ENCODE measurements around the gene ABCA3. TPM values are rescaled to one million over a fixed set of nuclear protein-coding genes. Genes with fewer than 3 reads are reported as not detected.

Gene ABCA3
- total RNA-seq, 1 experiment from 2014 or later = 6.2 TPM

- BruUV-seq (replicated peaks) = no TSS peak
- no peak for DNase-seq
- CTCF ChIA-PET = no interaction called here
Observed at GRCh38 chr16:2246301-2246885, 94.1 kb downstream of the ABCA3 start.

GRCh38 chr16:2244926-2245795, 95.4 kb downstream of the ABCA3 start:
- Histone ChIP-seq H3K4me2 (no peak overlapping the region), H3K9me3 (ENCODE audit: insufficient read depth, low read depth) (no peaks in the 10 kb centered on the region), H4K20me1 (ENCODE audit: insufficient read depth) (peaks cover 32% of the 10 kb centered on the region), H2AFZ (no peak overlapping the region), H3K36me3 (ENCODE audit: low read depth) (no peaks in the 10 kb centered on the region; the same call in none of the 2 replicates), H3K27me3 (ENCODE audit: insufficient read depth, low read depth) (no peaks in the 10 kb centered on the region), H3K79me2 (ENCODE audit: low read depth) (peaks cover 30% of the 10 kb centered on the region), H3K9me2 (ENCODE audit: insufficient read depth) (no peaks in the 10 kb centered on the region), H3K27ac (no peak overlapping the region), H3K4me3 (no peak overlapping the region), H3F3A (ENCODE audit: insufficient read depth, low read depth) (peaks cover 18% of the 10 kb centered on the region), H3K4me1 (replicated peaks; ENCODE audit: insufficient read depth) (peaks cover 4% of the 10 kb centered on the region; the same call in 1 of the 2 replicates)
- TF ChIP-seq, protein P1, sequence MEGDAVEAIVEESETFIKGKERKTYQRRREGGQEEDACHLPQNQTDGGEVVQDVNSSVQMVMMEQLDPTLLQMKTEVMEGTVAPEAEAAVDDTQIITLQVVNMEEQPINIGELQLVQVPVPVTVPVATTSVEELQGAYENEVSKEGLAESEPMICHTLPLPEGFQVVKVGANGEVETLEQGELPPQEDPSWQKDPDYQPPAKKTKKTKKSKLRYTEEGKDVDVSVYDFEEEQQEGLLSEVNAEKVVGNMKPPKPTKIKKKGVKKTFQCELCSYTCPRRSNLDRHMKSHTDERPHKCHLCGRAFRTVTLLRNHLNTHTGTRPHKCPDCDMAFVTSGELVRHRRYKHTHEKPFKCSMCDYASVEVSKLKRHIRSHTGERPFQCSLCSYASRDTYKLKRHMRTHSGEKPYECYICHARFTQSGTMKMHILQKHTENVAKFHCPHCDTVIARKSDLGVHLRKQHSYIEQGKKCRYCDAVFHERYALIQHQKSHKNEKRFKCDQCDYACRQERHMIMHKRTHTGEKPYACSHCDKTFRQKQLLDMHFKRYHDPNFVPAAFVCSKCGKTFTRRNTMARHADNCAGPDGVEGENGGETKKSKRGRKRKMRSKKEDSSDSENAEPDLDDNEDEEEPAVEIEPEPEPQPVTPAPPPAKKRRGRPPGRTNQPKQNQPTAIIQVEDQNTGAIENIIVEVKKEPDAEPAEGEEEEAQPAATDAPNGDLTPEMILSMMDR (conservative IDR thresholded peaks at IDR 0.05) = no peak
- TF ChIP-seq EZH2 (IDR thresholded peaks at IDR 0.05; ENCODE audit: low read depth) = no peak
- ChIA-PET CTCF (no interaction called here), POLR2A (ENCODE audit: unreplicated experiment) (no interaction called here)
- BruUV-seq (replicated peaks) = no TSS peak
- intact Hi-C loops (cut with micrococcal nuclease; ENCODE audit: unreplicated experiment) = no loop called here
- DNase-seq = no peak

More at GRCh38 chr16:2246301-2246885, 94.1 kb downstream of the ABCA3 start:
- Histone ChIP-seq H4K20me1 (ENCODE audit: insufficient read depth) (peaks cover 32% of the 10 kb centered on the region), H3K4me1 (replicated peaks; ENCODE audit: insufficient read depth) (peaks cover 4% of the 10 kb centered on the region; the same call in 1 of the 2 replicates), H3K27ac (no peak overlapping the region), H3K79me2 (ENCODE audit: low read depth) (peaks cover 36% of the 10 kb centered on the region), H2AFZ (no peak overlapping the region), H3K27me3 (ENCODE audit: insufficient read depth, low read depth) (no peaks in the 10 kb centered on the region), H3K4me3 (no peak overlapping the region), H3K9me3 (ENCODE audit: insufficient read depth, low read depth) (no peaks in the 10 kb centered on the region), H3F3A (ENCODE audit: insufficient read depth, low read depth) (peaks cover 17% of the 10 kb centered on the region; the same call in 1 of the 2 replicates), H3K4me2 (no peak overlapping the region), H3K36me3 (ENCODE audit: low read depth) (no peaks in the 10 kb centered on the region; the same call in none of the 2 replicates), H3K9me2 (ENCODE audit: insufficient read depth) (no peaks in the 10 kb centered on the region)
- no peak for TF ChIP-seq EZH2 (IDR thresholded peaks at IDR 0.05; ENCODE audit: low read depth)
- TF ChIP-seq, protein P1 (conservative IDR thresholded peaks at IDR 0.05) = no peak
- POLR2A ChIA-PET (ENCODE audit: unreplicated experiment) = interaction anchor here (0.6 kb wide), 1 partner anchor 23 kb away, joined by 3 read pairs; no protein-coding TSS in a partner anchor
- intact Hi-C loops (cut with micrococcal nuclease; ENCODE audit: unreplicated experiment) = no loop called here

GRCh38 chr16:2244301-2244700, 96.2 kb downstream of the ABCA3 start:
- Histone ChIP-seq H4K20me1 (ENCODE audit: insufficient read depth) (peaks cover 38% of the 10 kb centered on the region), H3K4me1 (replicated peaks; ENCODE audit: insufficient read depth) (peaks cover 3% of the 10 kb centered on the region; the same call in 1 of the 2 replicates), H3K27me3 (ENCODE audit: insufficient read depth, low read depth) (no peaks in the 10 kb centered on the region), H3K36me3 (ENCODE audit: low read depth) (no peaks in the 10 kb centered on the region; the same call in none of the 2 replicates), H3K9me3 (ENCODE audit: insufficient read depth, low read depth) (no peaks in the 10 kb centered on the region), H3K79me2 (ENCODE audit: low read depth) (peaks cover 22% of the 10 kb centered on the region), H3K27ac (no peak overlapping the region), H3K4me3 (no peak overlapping the region), H3K4me2 (no peak overlapping the region), H3K9me2 (ENCODE audit: insufficient read depth) (no peaks in the 10 kb centered on the region), H3F3A (ENCODE audit: insufficient read depth, low read depth) (peaks cover 23% of the 10 kb centered on the region), H2AFZ (no peak overlapping the region)
- no TSS peak for BruUV-seq (replicated peaks)
- CTCF ChIA-PET = no interaction called here
- POLR2A ChIA-PET (ENCODE audit: unreplicated experiment) = no interaction called here
- TF ChIP-seq, protein P1 (conservative IDR thresholded peaks at IDR 0.05) = no peak
- no peak for TF ChIP-seq EZH2 (IDR thresholded peaks at IDR 0.05; ENCODE audit: low read depth)
- no peak for DNase-seq
- intact Hi-C loops (cut with micrococcal nuclease; ENCODE audit: unreplicated experiment) = no loop called here
